Measurements from ENCODE around the gene FXN.
"Not testable (repeated sequence)": the region's sequence is repeated elsewhere in the genome, so short reads cannot be mapped to it uniquely, and the experiment has no call there.

DNA sequence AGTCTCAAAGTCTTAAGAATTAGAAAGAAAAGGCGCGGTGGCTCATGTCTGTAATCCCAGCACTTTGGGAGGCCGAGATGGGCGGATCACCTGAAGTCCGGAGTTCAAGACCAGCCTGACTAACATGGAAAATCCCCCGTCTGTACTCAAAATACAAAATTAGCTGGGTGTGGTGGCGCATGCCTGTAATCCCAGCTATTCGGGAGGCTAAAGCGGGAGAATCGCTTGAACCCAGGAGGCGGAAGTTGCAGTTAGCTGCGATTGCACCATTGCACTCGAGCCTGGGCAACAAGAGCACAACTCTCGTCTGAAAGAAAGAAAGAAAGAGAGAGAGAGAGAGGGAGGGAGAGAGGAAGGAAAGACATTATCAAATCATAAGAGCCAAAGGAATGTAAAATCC lies 73.2 kb downstream of the FXN start:
- TF ChIP-seq, protein P1, sequence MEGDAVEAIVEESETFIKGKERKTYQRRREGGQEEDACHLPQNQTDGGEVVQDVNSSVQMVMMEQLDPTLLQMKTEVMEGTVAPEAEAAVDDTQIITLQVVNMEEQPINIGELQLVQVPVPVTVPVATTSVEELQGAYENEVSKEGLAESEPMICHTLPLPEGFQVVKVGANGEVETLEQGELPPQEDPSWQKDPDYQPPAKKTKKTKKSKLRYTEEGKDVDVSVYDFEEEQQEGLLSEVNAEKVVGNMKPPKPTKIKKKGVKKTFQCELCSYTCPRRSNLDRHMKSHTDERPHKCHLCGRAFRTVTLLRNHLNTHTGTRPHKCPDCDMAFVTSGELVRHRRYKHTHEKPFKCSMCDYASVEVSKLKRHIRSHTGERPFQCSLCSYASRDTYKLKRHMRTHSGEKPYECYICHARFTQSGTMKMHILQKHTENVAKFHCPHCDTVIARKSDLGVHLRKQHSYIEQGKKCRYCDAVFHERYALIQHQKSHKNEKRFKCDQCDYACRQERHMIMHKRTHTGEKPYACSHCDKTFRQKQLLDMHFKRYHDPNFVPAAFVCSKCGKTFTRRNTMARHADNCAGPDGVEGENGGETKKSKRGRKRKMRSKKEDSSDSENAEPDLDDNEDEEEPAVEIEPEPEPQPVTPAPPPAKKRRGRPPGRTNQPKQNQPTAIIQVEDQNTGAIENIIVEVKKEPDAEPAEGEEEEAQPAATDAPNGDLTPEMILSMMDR (IDR thresholded peaks at IDR 0.05): not testable (repeated sequence)
- TF ChIP-seq ZFX (IDR thresholded peaks at IDR 0.05; ENCODE audit: borderline replicate concordance): not testable (repeated sequence)
